T-helper 1 cell (primary cell): ENCODE measurements around the gene RAPGEF1.
A peak's percentile ranks its signal among the peaks of the same experiment; 100 is the strongest.

Experiments used
- DNase-seq, 5 donors: peaks; one replicate each; pipeline ENCODE4 v3.0.0-alpha.2; 2012 to 2020

RAPGEF1 gene

GRCh38 chr9:131583836-131584555 lies 155.9 kb downstream of the RAPGEF1 start:
- DNase-seq, result no peak

GRCh38 chr9:131583337-131583645 lies 156.6 kb downstream of the RAPGEF1 start:
- no peak for DNase-seq

- DNase-seq, result no peak
Observed at GRCh38 chr9:131582466-131583336, 157.2 kb downstream of the RAPGEF1 start.

GRCh38 chr9:131582056-131582455 lies 157.8 kb downstream of the RAPGEF1 start:
- DNase-seq, result no peak

- DNase-seq, result no peak
Observed at GRCh38 chr9:131580358-131580757, 159.5 kb downstream of the RAPGEF1 start.

GRCh38 chr9:131579789-131580211 lies 160.1 kb downstream of the RAPGEF1 start:
- no peak for DNase-seq

GRCh38 chr9:131578731-131579504 lies 161.0 kb downstream of the RAPGEF1 start:
- peak in 3 of 5 donors; percentile 24 to 56 (median 38) for DNase-seq

GRCh38 chr9:131578021-131578420 lies 161.9 kb downstream of the RAPGEF1 start:
- DNase-seq, result no peak

GRCh38 chr9:131577005-131578000 lies 162.6 kb downstream of the RAPGEF1 start:
- DNase-seq, result no peak

GRCh38 chr9:131575946-131576853 lies 163.7 kb downstream of the RAPGEF1 start:
- DNase-seq, result no peak

- no peak for DNase-seq
Observed at GRCh38 chr9:131574730-131575640, 164.9 kb downstream of the RAPGEF1 start.

GRCh38 chr9:131567910-131568309 lies 172.0 kb downstream of the RAPGEF1 start:
- no peak for DNase-seq

- DNase-seq, result no peak
Observed at GRCh38 chr9:131566158-131566557, 173.7 kb downstream of the RAPGEF1 start.

- peak in 1 of 5 donors; percentile 25 for DNase-seq
Observed at GRCh38 chr9:131565369-131565768, 174.5 kb downstream of the RAPGEF1 start.

- no peak for DNase-seq
Observed at GRCh38 chr9:131562032-131562959, 177.6 kb downstream of the RAPGEF1 start.

- DNase-seq, result no peak
Observed at GRCh38 chr9:131559421-131560000, 180.4 kb downstream of the RAPGEF1 start.

GRCh38 chr9:131557855-131558548 lies 181.9 kb downstream of the RAPGEF1 start:
- DNase-seq, result no peak
